Fibroblast of skin of left biceps (primary cell): ENCODE results near the gene SRP9.

Experiments used
- DNase-seq, 2 experiments: peaks; one replicate each; pipeline ENCODE4 v3.0.0-alpha.2; 2013; ENCODE audit warnings: low read depth in 2 of 2

The SRP9 gene, protein sequence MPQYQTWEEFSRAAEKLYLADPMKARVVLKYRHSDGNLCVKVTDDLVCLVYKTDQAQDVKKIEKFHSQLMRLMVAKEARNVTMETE

DNA sequence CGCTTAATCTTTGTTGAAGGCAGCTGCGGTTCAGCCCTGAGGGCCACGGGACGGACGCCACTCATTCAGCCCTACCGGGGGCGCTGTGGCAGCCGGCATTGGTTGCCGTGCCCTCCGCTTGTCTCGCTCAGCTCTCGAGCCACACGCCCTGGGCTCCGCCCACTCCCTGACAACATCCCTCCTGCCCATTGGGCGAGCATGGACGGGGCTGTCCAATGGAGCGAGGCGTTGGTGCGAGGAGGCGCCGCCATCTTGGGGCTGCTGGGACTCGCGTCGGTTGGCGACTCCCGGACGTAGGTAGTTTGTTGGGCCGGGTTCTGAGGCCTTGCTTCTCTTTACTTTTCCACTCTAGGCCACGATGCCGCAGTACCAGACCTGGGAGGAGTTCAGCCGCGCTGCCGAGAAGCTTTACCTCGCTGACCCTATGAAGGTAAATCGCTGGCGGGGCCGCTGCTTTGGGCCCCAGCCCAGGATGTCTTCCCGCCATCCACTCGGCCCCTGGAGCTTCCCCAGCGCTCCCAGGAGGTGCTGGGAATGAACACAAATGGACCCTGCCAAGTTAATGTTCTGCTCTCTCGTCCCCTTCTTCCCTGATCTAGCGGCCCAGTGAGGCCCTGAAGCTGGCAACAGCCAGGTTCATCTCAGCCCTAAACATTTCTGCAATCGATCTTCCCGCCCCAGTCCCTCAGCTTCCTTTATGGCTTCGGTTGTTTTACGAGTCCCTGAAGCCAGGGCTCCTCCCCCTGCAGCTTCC, at the start of gene SRP9:
TSS of gene SRP9 (plus strand) at position 244 of the 754 bp plus-strand sequence. CDS start at position 359, 115 bp downstream.
- DNase-seq, result peak; percentile 92 to 94

DNA sequence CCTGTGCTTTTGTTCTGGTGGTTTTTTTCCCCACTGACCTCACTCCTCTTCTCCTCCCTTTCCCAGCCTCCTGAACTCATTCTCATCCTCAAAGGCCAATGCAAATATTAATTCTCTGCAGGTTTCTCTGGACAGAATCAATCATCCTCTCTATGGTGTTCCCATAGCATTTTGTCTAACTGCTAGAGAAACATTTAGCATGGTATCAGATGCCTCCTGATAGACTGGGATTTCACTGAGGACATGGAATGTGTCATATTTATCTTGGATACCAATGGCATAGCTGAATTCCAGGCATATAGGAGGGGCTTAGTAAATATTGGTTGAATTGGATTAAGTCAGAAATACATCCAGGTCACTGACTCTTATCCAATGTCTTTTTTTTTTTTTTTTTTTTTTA, 46.1 kb upstream of the SRP9 start:
- DNase-seq, result no peak

DNA sequence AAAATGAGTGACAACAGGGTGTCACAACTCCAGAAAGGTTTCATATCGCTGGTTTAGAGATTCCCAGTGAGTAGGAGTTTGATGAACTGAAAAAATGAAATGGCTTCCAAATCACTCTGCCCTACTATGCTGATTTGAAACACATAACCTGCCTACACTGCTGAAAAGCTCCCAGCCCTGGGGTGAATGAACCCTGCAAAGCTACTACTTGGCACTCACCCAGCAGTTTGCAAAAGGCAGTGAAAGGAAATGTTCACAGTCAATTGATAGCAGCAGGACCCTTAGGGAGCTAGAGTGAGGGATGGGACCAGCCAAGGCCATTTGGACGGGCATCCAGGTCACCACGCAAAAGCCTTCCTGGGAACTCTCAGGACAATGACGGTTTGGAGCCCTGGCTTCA, 44.4 kb upstream of the SRP9 start:
- no peak for DNase-seq

DNA sequence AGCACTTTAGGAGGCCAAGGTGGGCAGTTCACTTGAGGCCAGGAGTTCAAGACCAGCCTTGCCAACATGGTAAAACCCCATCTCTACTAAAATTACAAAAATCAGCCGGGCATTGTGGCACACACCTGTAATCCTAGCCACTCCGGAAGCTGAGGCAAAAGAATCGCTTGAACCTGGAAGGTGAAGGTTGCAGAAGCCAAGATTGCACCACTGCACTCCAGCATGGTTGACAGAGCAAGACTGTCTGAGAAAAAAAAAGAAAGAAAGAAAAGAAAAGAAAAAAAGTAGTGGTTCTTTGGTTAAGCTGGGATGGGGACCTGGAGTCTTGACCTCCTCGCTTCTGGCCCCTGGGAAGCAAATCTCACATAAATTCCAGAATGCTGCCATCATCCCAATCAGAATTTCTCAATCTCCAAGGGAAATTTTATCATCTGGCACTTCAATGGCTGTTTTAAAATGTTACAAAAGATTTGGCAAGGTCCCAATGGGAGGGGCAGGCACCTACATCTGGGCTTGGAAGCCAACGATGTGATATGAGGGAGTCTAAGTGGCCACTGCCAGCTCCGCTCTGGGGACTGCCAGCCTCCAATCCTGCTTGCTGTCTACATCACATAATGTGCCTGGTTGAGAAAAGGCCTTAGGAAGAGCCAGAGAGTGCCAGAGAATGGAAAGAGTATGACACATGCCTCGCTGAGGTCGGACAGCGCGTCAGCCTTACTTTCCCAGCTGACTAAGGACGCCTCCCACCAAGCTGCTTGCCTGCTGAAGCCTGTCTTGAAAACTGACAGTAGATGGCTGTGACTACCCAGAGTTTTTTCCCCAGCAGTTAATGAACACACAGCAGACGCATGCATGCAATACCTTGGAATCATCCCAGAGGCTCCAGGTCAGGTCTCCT, 42.1 kb upstream of the SRP9 start:
- peak; percentile 78 to 79 for DNase-seq

DNA sequence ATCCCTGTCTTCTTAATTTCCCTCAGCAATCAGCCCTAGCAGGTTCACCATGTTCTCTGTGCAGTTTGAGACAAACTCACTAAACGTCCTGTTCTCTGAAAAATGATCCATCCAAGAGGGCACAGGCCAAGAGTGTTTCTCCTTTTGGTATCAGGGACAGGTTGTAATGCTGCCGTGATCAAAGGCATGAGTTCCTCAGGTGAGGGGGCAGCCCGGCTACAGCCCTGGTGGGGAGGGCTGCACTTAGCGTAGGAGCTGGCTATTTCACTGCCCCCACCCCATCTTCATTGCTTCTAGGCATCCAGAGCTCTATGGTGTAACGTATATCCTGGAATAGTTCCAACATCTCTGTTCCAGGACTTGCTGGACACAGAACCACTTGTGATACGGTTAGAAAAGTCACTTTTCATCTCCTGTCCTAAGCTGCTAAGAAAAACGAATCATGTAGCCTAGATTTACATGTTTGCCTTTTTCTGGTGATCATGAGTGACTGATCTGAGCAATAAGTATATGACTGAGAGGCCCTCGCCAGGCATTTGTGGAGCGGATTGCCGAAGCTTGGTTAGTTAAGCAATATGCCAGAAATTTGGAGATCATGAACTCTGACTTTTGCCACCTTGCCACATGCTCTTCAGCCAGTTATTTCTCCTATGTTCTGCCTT, 41.1 kb upstream of the SRP9 start:
- DNase-seq, result no peak

DNA sequence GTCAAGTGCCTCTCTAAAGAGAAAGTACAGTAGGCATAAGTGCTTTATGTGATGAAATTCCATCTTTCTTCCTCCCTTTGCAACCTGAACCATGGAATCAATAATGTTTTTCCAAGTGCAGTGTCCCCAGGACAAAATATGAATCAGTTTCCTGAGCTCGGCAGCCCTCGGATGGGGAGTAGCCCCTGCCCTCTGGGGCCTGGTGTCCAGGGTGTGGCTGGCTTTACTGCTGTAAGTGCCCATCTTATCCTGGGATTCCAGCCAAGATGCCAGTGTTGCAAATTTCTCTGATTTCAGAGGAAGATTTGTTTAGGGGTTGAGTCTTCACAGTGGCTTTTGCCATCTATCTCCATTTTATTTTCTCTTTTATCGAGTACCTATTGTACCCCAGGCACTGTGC, 40.5 kb upstream of the SRP9 start:
- DNase-seq, result no peak

DNA sequence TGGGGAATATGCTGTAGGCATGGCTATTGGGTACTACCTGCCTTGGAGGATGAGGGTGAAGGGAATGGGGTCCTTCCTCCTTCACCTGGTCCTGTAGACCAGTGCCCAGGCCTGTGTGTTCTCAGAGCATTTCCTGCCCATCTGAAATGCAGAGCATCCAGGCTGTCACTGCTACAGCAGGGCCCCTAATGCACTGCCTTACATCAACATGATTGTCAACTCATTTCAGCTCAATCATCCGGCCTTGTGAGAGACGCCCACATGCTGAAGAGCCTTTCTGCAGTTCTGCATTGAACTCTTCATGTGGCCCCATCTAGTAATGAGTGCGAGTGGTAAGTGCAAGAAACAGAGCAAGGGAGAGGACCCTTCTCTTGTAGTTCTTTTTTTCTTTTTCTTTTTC, 39.8 kb upstream of the SRP9 start:
- DNase-seq, result no peak

DNA sequence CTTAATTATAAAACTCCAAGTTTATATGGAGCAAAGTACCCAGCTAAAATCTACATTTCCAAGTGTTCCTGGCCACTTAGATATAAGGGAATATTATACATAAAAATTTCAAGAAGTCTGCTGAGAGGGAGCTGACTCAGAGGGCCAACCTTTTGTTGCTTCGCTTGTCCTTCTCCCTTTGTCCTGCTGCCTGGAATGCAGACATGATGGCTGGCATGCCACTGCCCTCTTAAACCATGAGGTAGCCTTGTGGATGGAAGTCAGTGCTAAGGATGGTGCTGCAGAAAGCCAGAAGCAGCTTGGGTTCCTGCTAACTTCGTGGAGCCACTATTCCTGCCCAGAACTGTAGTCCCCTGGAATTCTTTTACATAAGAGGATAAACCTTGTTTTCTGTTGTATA, 38.9 kb upstream of the SRP9 start:
- DNase-seq, result no peak

DNA sequence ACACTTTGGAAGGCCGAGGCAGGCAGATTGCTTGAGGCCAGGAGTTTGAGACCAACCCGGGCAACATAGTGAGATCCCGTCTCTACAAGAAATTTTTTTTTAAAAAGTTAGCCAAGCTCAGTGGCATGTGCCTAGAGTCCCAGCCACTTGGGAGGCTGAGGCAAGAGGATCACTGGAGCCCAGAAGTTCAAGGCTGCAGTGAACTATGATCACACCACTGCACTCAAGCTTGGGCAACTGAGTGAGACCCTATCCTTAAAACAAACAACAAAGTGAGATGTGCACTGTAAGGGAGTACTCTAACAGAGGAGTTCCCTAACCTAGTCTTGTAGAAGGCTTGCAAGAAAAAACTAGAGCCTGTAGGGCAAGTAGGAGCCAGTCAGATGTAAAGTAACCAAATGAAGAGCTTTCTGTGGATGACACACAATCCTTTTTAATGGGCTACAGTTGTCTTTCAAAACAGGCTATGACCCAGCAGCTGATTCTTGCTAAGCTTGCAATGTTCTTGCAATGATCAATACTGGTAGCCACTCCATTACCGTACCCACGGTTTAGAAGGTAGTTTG, 38.0 kb upstream of the SRP9 start:
- no peak for DNase-seq

DNA sequence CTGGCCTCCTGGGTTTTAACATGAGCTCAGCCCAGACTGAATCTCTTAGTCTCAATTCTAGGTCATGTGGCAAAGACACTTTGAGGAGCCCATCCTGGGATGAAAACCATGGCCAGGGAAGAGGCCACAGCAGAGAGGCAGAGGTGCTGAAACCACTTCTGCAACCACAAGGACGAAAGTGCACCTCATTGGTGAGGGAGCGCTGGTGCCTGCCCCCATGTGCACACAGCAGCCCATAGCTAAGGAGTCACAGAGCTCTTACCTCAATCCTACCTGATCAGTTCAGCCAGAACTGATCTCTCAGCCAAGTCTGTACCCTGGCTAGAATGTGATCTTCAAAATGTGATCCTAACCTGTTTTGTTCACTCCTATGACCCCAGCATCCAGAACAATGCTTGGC, 32.9 kb upstream of the SRP9 start:
- no peak for DNase-seq

DNA sequence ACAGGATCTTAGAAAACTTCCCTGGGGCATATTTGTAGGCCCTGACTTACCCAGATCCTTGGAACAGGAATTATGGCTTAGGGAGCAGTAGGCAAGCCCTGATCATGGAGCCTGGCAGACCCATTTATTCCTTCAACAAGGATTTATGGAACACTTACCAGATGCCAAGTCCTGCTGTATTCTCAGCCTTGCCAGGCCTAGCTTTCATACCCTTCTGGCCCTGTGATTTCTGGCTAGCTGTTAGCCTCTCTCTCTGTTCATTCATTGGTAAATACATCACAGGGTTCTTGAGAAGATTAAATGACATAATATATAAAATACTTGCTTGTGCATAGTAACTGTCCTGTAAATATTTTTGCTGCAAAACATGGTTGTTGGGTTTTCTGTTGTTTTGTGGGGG, 32.4 kb upstream of the SRP9 start:
- no peak for DNase-seq

DNA sequence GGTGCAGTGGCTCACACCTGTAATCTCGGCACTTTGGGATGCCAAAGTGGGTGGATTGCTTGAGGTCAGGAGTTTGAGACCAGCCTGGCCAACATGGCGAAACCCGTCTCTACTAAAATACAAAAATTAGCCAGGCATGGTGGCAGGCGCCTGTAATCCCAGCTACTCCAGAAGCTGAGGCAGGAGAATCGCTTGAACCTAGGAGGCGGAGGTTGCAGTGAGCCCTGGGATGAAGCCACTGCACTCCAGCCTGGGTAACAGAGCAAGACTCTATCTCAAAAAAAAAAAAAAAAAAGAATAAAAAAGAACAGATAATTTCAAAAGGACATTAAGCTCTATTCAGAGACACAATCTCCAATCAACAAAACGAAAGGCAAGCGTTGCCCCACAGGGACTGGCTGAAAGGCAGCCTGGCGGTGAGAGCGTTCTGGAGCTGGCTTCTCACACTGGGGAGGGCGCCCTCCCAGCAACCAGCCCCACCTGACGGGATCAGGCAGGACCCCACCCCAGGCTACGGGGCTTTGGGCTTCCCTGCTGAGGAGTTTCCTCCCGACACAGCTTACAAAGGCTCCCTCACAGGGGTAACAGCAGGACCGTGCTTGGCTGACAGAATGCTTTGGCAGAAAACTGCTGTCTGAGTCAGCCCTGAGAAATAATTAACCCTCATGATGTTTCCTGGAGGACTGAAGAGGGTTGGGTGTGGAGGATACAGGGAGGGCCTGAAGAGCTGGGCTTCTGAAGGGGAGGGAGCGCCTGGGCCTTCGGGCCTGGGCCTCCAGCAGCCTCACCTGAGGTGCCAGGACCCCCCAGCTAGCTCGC, 31.1 kb upstream of the SRP9 start:
- DNase-seq, result peak; percentile 70 to 73

DNA sequence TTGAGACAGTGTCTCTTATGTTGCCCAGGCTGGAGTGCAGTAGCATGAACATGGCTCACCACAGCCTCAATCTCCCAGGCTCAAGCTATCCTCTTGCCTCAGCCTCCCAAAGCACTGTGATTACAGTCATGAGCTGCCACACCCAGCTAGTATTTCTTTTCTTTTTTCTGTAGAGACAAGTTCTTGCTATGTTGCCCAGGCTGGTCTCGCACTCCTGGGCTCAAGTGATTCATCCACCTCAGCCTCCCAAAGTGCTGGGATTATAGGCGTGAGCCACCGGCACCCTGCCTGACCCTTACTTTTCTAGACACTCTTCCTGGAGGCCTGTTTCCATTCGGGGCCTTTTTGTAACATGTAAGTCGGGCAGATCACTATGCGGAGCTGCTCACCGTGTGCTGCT, 30.1 kb upstream of the SRP9 start:
- no peak for DNase-seq

DNA sequence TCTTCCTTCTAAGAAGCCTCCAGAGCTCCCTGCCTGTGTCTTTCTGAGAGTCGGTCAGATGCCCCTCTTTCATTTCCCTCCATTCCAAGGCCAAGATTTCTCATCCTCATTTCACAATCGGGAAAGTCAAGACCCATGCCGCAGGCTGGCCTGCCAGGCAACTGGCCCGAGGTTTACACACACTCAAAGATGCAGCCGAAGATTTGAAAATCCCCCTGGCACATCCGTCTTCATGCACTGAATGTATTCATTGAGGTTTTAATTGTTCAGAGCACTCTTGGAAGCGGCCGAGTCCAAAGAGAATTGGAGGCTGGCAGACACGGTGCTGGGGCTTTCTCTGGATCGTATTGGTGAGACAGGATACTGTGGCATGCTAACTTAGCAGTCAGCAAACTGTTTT, 29.1 kb upstream of the SRP9 start:
- no peak for DNase-seq

DNA sequence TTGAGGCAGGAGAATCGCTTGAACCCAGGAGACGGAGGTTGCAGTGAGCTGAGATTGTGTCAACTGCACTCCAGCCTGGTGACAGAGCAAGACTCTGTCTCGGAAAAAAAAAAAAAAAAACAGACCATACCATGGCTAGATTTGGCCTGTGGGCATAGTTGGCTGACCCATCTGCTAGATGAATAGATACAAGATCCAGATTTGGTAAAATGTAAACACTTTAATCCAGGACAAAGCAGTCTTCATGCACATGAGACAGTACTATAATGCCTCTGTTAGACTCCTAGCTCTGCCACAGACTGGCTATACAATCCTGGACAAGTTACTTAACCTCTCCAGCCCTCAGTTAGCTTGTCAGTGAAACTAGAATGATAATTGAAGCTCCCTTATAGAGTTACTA, 27.9 kb upstream of the SRP9 start:
- no peak for DNase-seq

DNA sequence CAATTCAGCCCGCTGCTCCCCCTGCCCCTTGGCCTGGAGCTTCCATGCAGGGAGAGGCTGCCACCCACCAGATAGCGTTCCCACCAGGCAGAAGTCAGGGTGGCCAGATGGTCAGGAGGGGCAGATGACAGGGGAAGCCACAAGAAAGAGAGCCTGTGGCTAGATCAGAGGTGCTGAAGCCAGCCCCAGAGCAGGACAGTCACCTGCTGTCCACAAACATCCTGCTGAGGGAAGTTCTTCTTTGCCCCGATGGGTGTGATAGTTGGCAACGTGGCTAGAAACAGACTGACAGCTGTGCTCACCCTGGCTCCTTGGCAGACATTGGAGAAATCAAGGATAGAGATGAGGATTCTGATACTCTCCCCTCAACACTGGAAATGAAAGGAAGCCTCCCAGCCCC, 27.2 kb upstream of the SRP9 start:
- DNase-seq, result no peak

DNA sequence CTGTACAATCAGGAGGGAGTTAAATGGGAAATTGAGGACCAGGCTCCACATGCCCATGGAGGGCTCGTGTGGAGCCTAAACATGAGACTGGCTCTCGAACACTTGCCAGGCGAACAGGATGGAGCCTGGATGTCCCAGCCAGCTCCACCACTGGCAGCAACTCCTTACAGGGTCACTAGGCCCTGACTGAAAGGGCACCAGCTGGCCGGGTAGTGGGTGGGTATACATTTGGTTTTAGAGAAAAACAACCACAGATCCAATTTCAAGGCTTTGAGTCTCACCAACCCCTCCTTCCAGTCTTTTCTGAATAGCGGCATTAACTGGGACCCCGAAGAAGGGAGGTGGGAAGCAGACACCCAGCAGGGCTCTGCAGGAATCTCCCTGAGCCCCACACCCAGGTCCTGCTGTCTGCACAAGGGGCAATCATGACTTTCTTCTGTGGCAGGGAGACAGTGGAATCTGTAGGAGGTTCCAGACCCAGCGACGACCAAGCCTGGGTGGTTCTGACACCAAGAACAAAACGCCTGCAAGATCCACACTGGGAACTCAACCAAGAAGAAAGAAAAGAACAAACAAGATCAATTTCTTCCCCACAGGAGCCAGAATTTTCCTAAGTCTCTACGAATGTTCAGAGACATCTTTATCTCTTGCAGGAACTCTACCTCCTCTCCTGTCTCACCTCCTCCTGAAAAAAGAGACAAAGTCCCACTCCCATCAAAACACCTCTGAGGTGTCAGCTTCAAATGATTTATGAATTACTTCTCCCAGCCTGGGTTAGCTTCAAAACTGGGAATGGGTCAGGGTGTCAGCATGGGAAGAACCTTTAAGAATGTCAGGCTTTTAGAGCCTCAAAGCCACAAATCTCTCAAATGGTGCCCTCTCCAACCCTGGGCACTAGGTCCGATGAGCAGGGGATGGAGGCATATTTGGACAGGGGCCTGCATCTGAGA, 26.5 kb upstream of the SRP9 start:
- no peak for DNase-seq

DNA sequence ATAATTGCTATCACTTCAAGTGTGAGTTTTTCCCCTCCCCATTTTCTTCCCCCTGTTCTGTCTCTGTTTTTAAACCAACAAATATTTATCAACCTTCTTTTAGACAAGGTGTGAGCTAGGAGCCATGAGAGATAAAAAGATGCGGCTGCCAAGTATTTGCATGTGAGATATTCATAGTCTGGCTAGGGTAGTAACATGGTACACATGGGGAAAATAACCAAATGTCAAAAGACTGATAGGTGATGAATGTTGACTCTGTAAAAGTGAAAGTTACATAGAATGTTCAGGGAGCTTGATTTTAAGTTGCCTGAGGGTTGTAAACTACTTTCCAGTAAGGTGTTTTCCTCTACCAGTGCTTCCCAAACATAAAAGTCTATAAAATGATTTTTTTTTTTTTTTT, 25.4 kb upstream of the SRP9 start:
- DNase-seq, result no peak

DNA sequence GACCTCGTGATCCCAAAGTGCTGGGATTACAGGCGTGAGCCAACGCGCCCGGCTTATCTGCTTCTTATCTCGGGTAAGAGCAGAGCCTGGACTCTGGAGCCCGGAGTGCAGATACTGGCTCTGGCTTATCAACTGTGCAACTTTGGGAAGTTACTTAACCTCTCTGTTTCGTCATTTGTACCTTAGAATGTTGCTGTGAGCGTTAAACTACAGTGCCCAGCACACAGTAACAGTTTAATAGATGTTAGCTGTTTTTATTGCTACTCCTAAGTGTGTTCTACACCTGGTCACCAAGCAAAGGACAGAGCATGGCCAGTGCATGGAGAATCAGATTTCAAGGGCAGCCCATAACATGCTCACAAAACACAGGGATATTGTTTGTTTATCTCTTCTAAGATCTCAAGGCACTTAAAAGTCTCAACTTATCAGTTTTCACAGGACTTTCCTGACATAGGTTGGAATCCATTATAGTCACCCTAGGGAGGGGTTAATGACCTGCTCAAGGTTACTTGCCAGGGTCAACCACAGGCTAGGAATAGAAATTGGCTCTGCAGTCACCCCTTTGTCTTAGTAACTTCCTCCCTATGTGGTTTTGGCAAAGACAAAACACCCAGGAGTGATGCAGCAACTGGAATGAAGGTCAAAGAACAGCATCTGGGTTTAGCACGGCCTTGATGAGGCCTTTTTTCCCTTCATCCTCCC, 22.5 kb upstream of the SRP9 start:
- DNase-seq, result peak in 1 of 2 experiments; percentile 65
